IPS-15b (cell line): Measurements from ENCODE around the gene EFCAB12.

ENCODE experiments used
- H3K27me3 ChIP-seq: one replicate; pipeline ENCODE4 v1.6.1; 2013; ENCODE audit warnings: low read length; ENCODE audit not compliant: control insufficient read depth, insufficient read depth
- H3K36me3 ChIP-seq: one replicate; pipeline ENCODE4 v1.6.1; 2013; ENCODE audit warnings: low read length; ENCODE audit not compliant: control insufficient read depth, insufficient read depth
- H3K4me1 ChIP-seq: one replicate; pipeline ENCODE4 v1.6.1; 2013; ENCODE audit warnings: mild to moderate bottlenecking, low read length; ENCODE audit not compliant: control insufficient read depth, insufficient read depth
- H3K4me3 ChIP-seq: one replicate; pipeline ENCODE4 v1.5.1; 2013; ENCODE audit warnings: low read depth, low read length
- H3K9ac ChIP-seq: one replicate; pipeline ENCODE4 v1.6.1; 2013; ENCODE audit warnings: low read depth, mild to moderate bottlenecking, low read length
- H3K9me3 ChIP-seq: one replicate; pipeline ENCODE4 v1.6.1; 2013; ENCODE audit warnings: mild to moderate bottlenecking, low read length; ENCODE audit not compliant: control insufficient read depth, insufficient read depth

The EFCAB12 gene

GRCh38 chr3:129357616-129358015, 70.8 kb downstream of the EFCAB12 start:
- no peaks in the 10 kb centered on the region for H3K4me1 ChIP-seq
- no peaks in the 10 kb centered on the region for H3K36me3 ChIP-seq
- H3K9me3 ChIP-seq, result no peaks in the 10 kb centered on the region
- no peak overlapping the region for H3K9ac ChIP-seq
- H3K27me3 ChIP-seq, result no peaks in the 10 kb centered on the region
- H3K4me3 ChIP-seq, result no peak overlapping the region

- Histone ChIP-seq H3K27me3 (no peaks in the 10 kb centered on the region), H3K9ac (no peak overlapping the region), H3K36me3 (no peaks in the 10 kb centered on the region), H3K4me1 (no peaks in the 10 kb centered on the region), H3K4me3 (no peak overlapping the region), H3K9me3 (no peaks in the 10 kb centered on the region)
Observed at GRCh38 chr3:129356756-129357425, 71.5 kb downstream of the EFCAB12 start.

GRCh38 chr3:129353589-129353941, 74.9 kb downstream of the EFCAB12 start:
- H3K27me3 ChIP-seq, result no peaks in the 10 kb centered on the region
- H3K4me1 ChIP-seq, result no peaks in the 10 kb centered on the region
- H3K9ac ChIP-seq, result no peak overlapping the region
- no peak overlapping the region for H3K4me3 ChIP-seq
- H3K9me3 ChIP-seq, result no peaks in the 10 kb centered on the region
- H3K36me3 ChIP-seq, result no peaks in the 10 kb centered on the region

- no peaks in the 10 kb centered on the region for H3K9me3 ChIP-seq
- no peaks in the 10 kb centered on the region for H3K27me3 ChIP-seq
Observed at GRCh38 chr3:129352650-129353588, 75.5 kb downstream of the EFCAB12 start.

GRCh38 chr3:129352045-129352444, 76.4 kb downstream of the EFCAB12 start:
- Histone ChIP-seq H3K36me3 (no peaks in the 10 kb centered on the region), H3K27me3 (no peaks in the 10 kb centered on the region), H3K9me3 (no peaks in the 10 kb centered on the region), H3K4me3 (no peak overlapping the region), H3K9ac (no peak overlapping the region), H3K4me1 (no peaks in the 10 kb centered on the region)

More at GRCh38 chr3:129352650-129353588, 75.5 kb downstream of the EFCAB12 start:
- no peaks in the 10 kb centered on the region for H3K36me3 ChIP-seq
- H3K4me1 ChIP-seq, result no peaks in the 10 kb centered on the region
- H3K4me3 ChIP-seq, result no peak overlapping the region
- H3K9ac ChIP-seq, result no peak overlapping the region
